ENCODE data around the gene RBP3.

DNA sequence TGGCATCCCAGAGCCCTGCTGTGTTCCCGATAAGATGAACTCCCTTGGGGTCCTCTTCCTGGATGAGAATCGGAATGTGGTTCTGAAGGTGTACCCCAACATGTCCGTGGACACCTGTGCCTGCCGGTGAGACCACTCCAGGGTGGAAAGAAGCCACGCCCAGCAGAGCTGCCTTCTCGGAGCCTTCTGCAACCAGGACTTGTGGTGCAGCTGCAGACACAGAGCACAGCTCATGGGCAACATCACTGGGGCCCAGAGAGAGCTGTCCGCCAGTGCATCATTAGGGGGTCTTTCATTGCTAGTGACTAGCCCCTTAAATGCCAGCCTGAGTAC lies 35.5 kb upstream of the RBP3 start:
- TF ChIP-seq, protein P1, sequence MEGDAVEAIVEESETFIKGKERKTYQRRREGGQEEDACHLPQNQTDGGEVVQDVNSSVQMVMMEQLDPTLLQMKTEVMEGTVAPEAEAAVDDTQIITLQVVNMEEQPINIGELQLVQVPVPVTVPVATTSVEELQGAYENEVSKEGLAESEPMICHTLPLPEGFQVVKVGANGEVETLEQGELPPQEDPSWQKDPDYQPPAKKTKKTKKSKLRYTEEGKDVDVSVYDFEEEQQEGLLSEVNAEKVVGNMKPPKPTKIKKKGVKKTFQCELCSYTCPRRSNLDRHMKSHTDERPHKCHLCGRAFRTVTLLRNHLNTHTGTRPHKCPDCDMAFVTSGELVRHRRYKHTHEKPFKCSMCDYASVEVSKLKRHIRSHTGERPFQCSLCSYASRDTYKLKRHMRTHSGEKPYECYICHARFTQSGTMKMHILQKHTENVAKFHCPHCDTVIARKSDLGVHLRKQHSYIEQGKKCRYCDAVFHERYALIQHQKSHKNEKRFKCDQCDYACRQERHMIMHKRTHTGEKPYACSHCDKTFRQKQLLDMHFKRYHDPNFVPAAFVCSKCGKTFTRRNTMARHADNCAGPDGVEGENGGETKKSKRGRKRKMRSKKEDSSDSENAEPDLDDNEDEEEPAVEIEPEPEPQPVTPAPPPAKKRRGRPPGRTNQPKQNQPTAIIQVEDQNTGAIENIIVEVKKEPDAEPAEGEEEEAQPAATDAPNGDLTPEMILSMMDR (IDR thresholded peaks at IDR 0.05 in 8 of 11, conservative IDR thresholded peaks at IDR 0.05 in 3 of 11): no peak
- TF ChIP-seq POLR2AphosphoS5 (IDR thresholded peaks at IDR 0.05): no peak
